Measurements from ENCODE around the gene TAC3. TPM values are rescaled to one million over a fixed set of nuclear protein-coding genes. Genes with fewer than 3 reads are reported as not detected.

Gene TAC3
- total and polyA plus RNA-seq, 2 of the 8 experiments (the other 6 are each of a cell fraction or from before 2014, with no cell fraction given): 9.7 to 45.3 TPM

DNA sequence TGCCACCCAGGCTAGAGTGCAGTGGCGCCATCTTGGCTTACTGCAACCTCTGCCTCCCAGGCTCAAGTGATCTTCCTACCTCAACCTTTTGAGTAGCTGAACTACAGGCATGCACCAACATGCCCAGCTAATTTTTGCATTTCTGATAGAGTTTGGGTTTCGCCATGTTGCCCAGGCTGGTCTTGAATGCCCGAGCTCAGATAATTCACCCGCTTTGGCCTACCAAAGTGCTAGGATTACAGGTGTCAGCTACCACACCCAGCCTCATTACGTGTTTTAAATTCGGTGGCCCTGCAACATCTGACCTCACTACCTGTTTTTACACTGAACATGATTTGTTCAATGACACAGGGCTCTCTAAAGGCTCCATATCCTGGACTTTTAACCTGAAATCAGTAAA is 36.1 kb downstream of the TAC3 start:
- H4K8ac ChIP-seq (ENCODE audit: extremely low read depth, insufficient read depth, low read length): no peak overlapping the region
- DNase-seq (ENCODE audit: low read depth in 1 of 2, low spot score in 2 of 2) (no peak), FAIRE-seq (no peak)
- 89% methylated on average over 6 of the region's 6 CpGs; no CpG with 5 or more reads in 1 of the 2 experiments for WGBS, 2 experiments (ENCODE audit: extremely low coverage in 1 of 2, insufficient coverage in 1 of 2, insufficient read length in 1 of 2, insufficient replicate concordance in 2 of 2, low coverage in 1 of 2, low lambda C conversion rate in 2 of 2, missing lambda C conversion rate in 1 of 2)
- no peak overlapping the region for H2BK15ac ChIP-seq (ENCODE audit: low read length)
- H2AK5ac ChIP-seq (ENCODE audit: low read depth, low read length): no peak overlapping the region
- H2BK120ac ChIP-seq (replicated peaks; ENCODE audit: low read depth, low read length): no peak overlapping the region
- CTCF ChIA-PET (ENCODE audit: partially characterized antibody): interaction anchor here (1.1 kb wide), 1 partner anchor 166 kb away, joined by 3 read pairs; no protein-coding TSS in a partner anchor
- no peak overlapping the region for H3K23ac ChIP-seq (ENCODE audit: insufficient read length)
- H2AFZ ChIP-seq (ENCODE audit: low read length): no peak overlapping the region
- H4K5ac ChIP-seq (ENCODE audit: insufficient read length, low read depth, low read length): no peak overlapping the region
- H3K18ac ChIP-seq (ENCODE audit: extremely low read depth, low read length): no peak overlapping the region
- H3K56ac ChIP-seq (replicated peaks; ENCODE audit: insufficient read length, low read depth, low read length): no peak overlapping the region
- POLR2A ChIA-PET (ENCODE audit: partially characterized antibody): interaction anchor here (1.0 kb wide), 1 partner anchor 26 kb away, joined by 4 read pairs; the partner anchor contains the start of gene ZBTB39
- no peaks in the 10 kb centered on the region for H4K20me1 ChIP-seq (replicated peaks in 1 of 2; ENCODE audit: control insufficient read depth in 1 of 2, insufficient read depth in 2 of 2, low read length in 2 of 2)
- no peak overlapping the region for H3K27ac ChIP-seq (ENCODE audit: low read depth, low read length)
- H3K9me3 ChIP-seq (ENCODE audit: insufficient read depth in 2 of 2, low read depth in 1 of 2, low read length in 1 of 2): no peaks in the 10 kb centered on the region
- no peak overlapping the region for H3K4me2 ChIP-seq (ENCODE audit: insufficient read depth in 1 of 2, low read depth in 2 of 2, low read length in 2 of 2)
- H2BK5ac ChIP-seq (ENCODE audit: low read depth, low read length): no peak overlapping the region
- no peak overlapping the region for H4K91ac ChIP-seq (replicated peaks; ENCODE audit: insufficient read length, low read length)
- H3K36me3 ChIP-seq (ENCODE audit: control insufficient read depth in 2 of 4, insufficient read depth in 4 of 4, low read length in 3 of 4): no peaks in the 10 kb centered on the region
- H3K4me3 ChIP-seq (ENCODE audit: extremely low read depth in 1 of 4, insufficient read depth in 2 of 4, low read depth in 3 of 4, low read length in 4 of 4): no peak overlapping the region
- no peak overlapping the region for H2BK12ac ChIP-seq (ENCODE audit: low read depth, low read length)
- H3K9ac ChIP-seq (replicated peaks in 1 of 4; ENCODE audit: extremely low read depth in 1 of 4, low read depth in 3 of 4, low read length in 3 of 4): no peak overlapping the region
- no peaks in the 10 kb centered on the region for H3K23me2 ChIP-seq (ENCODE audit: low read depth, low read length)
- no peak overlapping the region for H3K14ac ChIP-seq (ENCODE audit: insufficient read length)
- H2BK20ac ChIP-seq (ENCODE audit: low read length): no peak overlapping the region
- H3K27me3 ChIP-seq (replicated peaks in 1 of 4; ENCODE audit: control insufficient read depth in 3 of 4, extremely low read depth in 1 of 4, insufficient read depth in 3 of 4, low read length in 3 of 4): no peaks in the 10 kb centered on the region
- no peaks in the 10 kb centered on the region for H3K79me1 ChIP-seq (ENCODE audit: low read depth, low read length)
- no peaks in the 10 kb centered on the region for H3K79me2 ChIP-seq (ENCODE audit: control insufficient read depth in 1 of 2, insufficient read depth in 2 of 2, low read length in 2 of 2)
- no peak overlapping the region for H3K4ac ChIP-seq (replicated peaks; ENCODE audit: insufficient read length, low read depth, low read length)
- no peaks in the 10 kb centered on the region for H3K4me1 ChIP-seq (replicated peaks in 1 of 4; ENCODE audit: control insufficient read depth in 3 of 4, insufficient read depth in 4 of 4, low read length in 3 of 4)
- TF ChIP-seq BRCA1 (IDR thresholded peaks at IDR 0.05; ENCODE audit: low read depth, low read length) (no peak), NRF1 (IDR thresholded peaks at IDR 0.05; ENCODE audit: low read depth, low read length) (no peak), KDM1A (IDR thresholded peaks at IDR 0.05; ENCODE audit: borderline replicate concordance, low read length) (no peak), RNF2 (IDR thresholded peaks at IDR 0.05; ENCODE audit: borderline replicate concordance, low read depth, low read length, missing control alignments, poor library complexity, severe bottlenecking) (no peak)

Data from H1 (cell line).